OCI-LY3 (cell line): Measurements from ENCODE around the gene SNED1.

ENCODE experiments used
- EZH2phosphoT487 ChIP-seq: fragments of 200-600 bp; shearing (Covaris generic); IDR thresholded peaks from 2 replicates; pipeline ENCODE4 v1.6.1; 2018; ENCODE audit warnings: antibody characterized with exemption, mixed run types, low read depth
- TF ChIP-seq, protein P1 (sequence below): fragments of 200-600, 300-600 bp; sonication (generic); IDR thresholded peaks from 2 replicates; pipeline ENCODE4 v1.5.1; 2014; ENCODE audit warnings: antibody characterized with exemption, low read length, low read depth

DNA sequence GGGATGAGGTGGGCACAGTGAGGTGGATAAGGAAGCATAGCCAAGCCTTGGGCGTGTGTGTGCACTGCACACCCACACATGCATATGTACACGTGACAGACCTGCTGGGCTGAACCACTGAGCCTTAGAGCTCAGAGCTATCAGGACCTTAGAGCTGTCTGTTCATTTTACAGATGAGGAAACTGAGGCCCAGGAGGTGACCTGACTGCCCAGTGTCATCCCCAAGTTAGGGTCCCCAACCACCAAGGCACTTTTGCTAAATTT lies 8.2 kb upstream of the SNED1 start:
- TF ChIP-seq, protein P1, sequence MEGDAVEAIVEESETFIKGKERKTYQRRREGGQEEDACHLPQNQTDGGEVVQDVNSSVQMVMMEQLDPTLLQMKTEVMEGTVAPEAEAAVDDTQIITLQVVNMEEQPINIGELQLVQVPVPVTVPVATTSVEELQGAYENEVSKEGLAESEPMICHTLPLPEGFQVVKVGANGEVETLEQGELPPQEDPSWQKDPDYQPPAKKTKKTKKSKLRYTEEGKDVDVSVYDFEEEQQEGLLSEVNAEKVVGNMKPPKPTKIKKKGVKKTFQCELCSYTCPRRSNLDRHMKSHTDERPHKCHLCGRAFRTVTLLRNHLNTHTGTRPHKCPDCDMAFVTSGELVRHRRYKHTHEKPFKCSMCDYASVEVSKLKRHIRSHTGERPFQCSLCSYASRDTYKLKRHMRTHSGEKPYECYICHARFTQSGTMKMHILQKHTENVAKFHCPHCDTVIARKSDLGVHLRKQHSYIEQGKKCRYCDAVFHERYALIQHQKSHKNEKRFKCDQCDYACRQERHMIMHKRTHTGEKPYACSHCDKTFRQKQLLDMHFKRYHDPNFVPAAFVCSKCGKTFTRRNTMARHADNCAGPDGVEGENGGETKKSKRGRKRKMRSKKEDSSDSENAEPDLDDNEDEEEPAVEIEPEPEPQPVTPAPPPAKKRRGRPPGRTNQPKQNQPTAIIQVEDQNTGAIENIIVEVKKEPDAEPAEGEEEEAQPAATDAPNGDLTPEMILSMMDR, result no peak
- no peak for TF ChIP-seq EZH2phosphoT487
